Neural cell (in vitro differentiated cells): ENCODE results near the gene TRAT1. TPM values are rescaled to one million over a fixed set of nuclear protein-coding genes. Genes with fewer than 3 reads are reported as not detected.

Source experiments
- H2AFZ ChIP-seq: fragments of 200-600, 300-800 bp; sonication (generic), shearing (Covaris generic); 2 replicates; pipeline ENCODE4 v1.6.0; 2014; ENCODE audit warnings: low read depth, mild to moderate bottlenecking, antibody characterized with exemption, low read length, moderate library complexity
- H3F3A ChIP-seq: fragments of 200-600 bp; shearing (Covaris generic); 2 replicates; pipeline ENCODE4 v1.6.1; 2016; ENCODE audit warnings: mild to moderate bottlenecking, moderate library complexity, mixed read lengths, antibody characterized with exemption, low read length; ENCODE audit not compliant: insufficient read depth, poor library complexity, severe bottlenecking
- H3K27ac ChIP-seq: fragments of 200-600, 300-800 bp; sonication (generic), shearing (Covaris generic); 2 replicates; pipeline ENCODE4 v1.5.1; 2014; ENCODE audit warnings: mild to moderate bottlenecking, low read length, moderate library complexity
- H3K27me3 ChIP-seq: fragments of 300-800, 200-600 bp; sonication (generic), shearing (Covaris generic); 2 replicates; pipeline ENCODE4 v1.6.0; 2014; ENCODE audit warnings: mild to moderate bottlenecking, low read depth, low read length, moderate library complexity; ENCODE audit not compliant: insufficient read depth
- H3K36me3 ChIP-seq: fragments of 300-800, 200-600 bp; sonication (generic), shearing (Covaris generic); 2 replicates; pipeline ENCODE4 v1.5.1; 2014; ENCODE audit warnings: mild to moderate bottlenecking, antibody characterized with exemption, low read length, moderate library complexity; ENCODE audit not compliant: insufficient read depth
- H3K4me2 ChIP-seq: fragments of 300-800, 200-600 bp; sonication (generic), shearing (Covaris generic); 2 replicates; pipeline ENCODE4 v1.6.0; 2014; ENCODE audit warnings: mild to moderate bottlenecking, low read length
- H3K4me3 ChIP-seq: fragments of 300-800, 200-600 bp; sonication (generic), shearing (Covaris generic); 2 replicates; pipeline ENCODE4 v1.5.1; 2014; ENCODE audit warnings: mild to moderate bottlenecking, low read length, moderate library complexity
- H3K79me2 ChIP-seq: fragments of 200-600 bp; shearing (Covaris generic); replicated peaks from 2 replicates; pipeline ENCODE4 v1.6.0; 2014; ENCODE audit warnings: mild to moderate bottlenecking, low read length, moderate library complexity; ENCODE audit not compliant: insufficient read depth
- H3K9ac ChIP-seq: fragments of 300-800, 200-600 bp; sonication (generic), shearing (Covaris generic); 2 replicates; pipeline ENCODE4 v1.6.1; 2016; ENCODE audit warnings: mild to moderate bottlenecking, low read length, mixed read lengths
- H3K9me2 ChIP-seq: fragments of 200-600 bp; shearing (Covaris generic); 2 replicates; pipeline ENCODE4 v1.6.1; 2016; ENCODE audit warnings: mild to moderate bottlenecking, low read length, mixed read lengths; ENCODE audit not compliant: insufficient read depth
- H3K9me3 ChIP-seq: fragments of 200-600, 300-800 bp; sonication (generic), shearing (Covaris generic); 2 replicates; pipeline ENCODE4 v1.6.1; 2016; ENCODE audit warnings: mild to moderate bottlenecking, mixed run types, low read length, moderate library complexity, mixed read lengths
- H4K20me1 ChIP-seq: fragments of 200-600 bp; shearing (Covaris generic); 2 replicates; pipeline ENCODE4 v1.6.1; 2016; ENCODE audit warnings: mild to moderate bottlenecking, mixed run types; ENCODE audit not compliant: insufficient read depth
- EP300 ChIP-seq: fragments of 450-650 bp; conservative IDR thresholded peaks from 2 replicates; pipeline ENCODE4 v1.6.1; 2014; ENCODE audit warnings: antibody characterized with exemption, mild to moderate bottlenecking, moderate library complexity; ENCODE audit not compliant: poor library complexity, severe bottlenecking
- EZH2 ChIP-seq: fragments of 200-600, 300-800 bp; shearing (Covaris generic), sonication (generic); IDR thresholded peaks from 2 replicates; pipeline ENCODE4 v1.6.1; 2014; ENCODE audit warnings: antibody characterized with exemption, low read length, borderline replicate concordance, mild to moderate bottlenecking; ENCODE audit not compliant: insufficient read depth, poor library complexity, severe bottlenecking
- MXI1 ChIP-seq: fragments of 450-650 bp; conservative IDR thresholded peaks from 2 replicates; pipeline ENCODE4 v1.6.1; 2014; ENCODE audit warnings: antibody characterized with exemption, mild to moderate bottlenecking; ENCODE audit not compliant: poor library complexity, severe bottlenecking
- POLR2AphosphoS5 ChIP-seq: IDR thresholded peaks from 2 replicates; pipeline ENCODE4 v1.6.1; 2012
- RAD21 ChIP-seq: fragments of 450-650 bp; conservative IDR thresholded peaks from 2 replicates; pipeline ENCODE4 v1.6.1; 2014; ENCODE audit warnings: antibody characterized with exemption, mild to moderate bottlenecking, moderate library complexity
- SMC3 ChIP-seq: fragments of 450-650 bp; conservative IDR thresholded peaks from 2 replicates; pipeline ENCODE4 v1.6.1; 2014; ENCODE audit warnings: antibody characterized with exemption, mild to moderate bottlenecking, moderate library complexity; ENCODE audit not compliant: poor library complexity
- TAF1 ChIP-seq: IDR thresholded peaks from 2 replicates; pipeline ENCODE4 v1.6.1; 2012; ENCODE audit warnings: low read depth
- polyA plus RNA-seq: library from polyadenylated mRNA; depleted of rRNA; stranded (reverse); fragments of >200 nt; gene quantifications from 2 replicates; pipeline ENCODE4 v1.2.3, GENCODE V29; 2014
- TF ChIP-seq, protein P1 (sequence below): fragments of 450-650 bp; IDR thresholded peaks from 2 replicates; pipeline ENCODE4 v1.5.1; 2014; ENCODE audit warnings: antibody characterized with exemption, mild to moderate bottlenecking, moderate library complexity; ENCODE audit not compliant: poor library complexity, severe bottlenecking
- TF ChIP-seq, protein P2 (sequence below): IDR thresholded peaks from 2 replicates; pipeline ENCODE4 v1.6.1; 2012; ENCODE audit warnings: borderline replicate concordance

Gene TRAT1
- polyA plus RNA-seq, 1 donor from 2014 or later, result not detected

DNA sequence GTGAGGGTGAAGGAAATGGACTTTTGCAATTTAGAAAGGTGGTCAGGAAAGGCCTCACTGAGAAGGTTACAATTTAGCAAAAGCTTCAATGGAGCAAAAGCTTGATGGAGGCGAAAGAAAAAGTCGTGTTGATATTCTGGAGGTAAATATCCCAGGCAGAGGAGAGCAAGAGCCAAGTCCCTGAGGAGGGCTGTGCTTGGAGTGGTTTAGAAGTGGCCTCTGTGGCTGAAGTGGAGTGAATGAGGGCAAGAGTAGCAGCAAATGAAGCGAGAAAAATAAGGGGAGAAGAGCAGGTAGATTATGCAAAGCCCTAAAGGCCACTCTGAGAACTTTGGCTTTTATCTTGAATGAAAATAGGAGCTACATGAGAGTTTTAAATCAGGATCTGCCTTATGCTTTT lies 76.9 kb downstream of the TRAT1 start:
- H3K27ac ChIP-seq, result no peak overlapping the region
- no peak overlapping the region for H3K4me3 ChIP-seq
- no peak overlapping the region for H3K4me2 ChIP-seq
- H3F3A ChIP-seq, result no peaks in the 10 kb centered on the region
- no peaks in the 10 kb centered on the region for H3K79me2 ChIP-seq
- H4K20me1 ChIP-seq, result no peaks in the 10 kb centered on the region
- no peaks in the 10 kb centered on the region for H3K9me3 ChIP-seq
- no peaks in the 10 kb centered on the region for H3K27me3 ChIP-seq
- H3K9ac ChIP-seq, result no peak overlapping the region
- no peaks in the 10 kb centered on the region for H3K36me3 ChIP-seq
- H3K9me2 ChIP-seq, result no peaks in the 10 kb centered on the region
- TF ChIP-seq RAD21 (no peak), EP300 (no peak), TAF1 (no peak), POLR2AphosphoS5 (no peak), EZH2 (no peak), MXI1 (no peak), SMC3 (no peak)
- TF ChIP-seq, protein P1, sequence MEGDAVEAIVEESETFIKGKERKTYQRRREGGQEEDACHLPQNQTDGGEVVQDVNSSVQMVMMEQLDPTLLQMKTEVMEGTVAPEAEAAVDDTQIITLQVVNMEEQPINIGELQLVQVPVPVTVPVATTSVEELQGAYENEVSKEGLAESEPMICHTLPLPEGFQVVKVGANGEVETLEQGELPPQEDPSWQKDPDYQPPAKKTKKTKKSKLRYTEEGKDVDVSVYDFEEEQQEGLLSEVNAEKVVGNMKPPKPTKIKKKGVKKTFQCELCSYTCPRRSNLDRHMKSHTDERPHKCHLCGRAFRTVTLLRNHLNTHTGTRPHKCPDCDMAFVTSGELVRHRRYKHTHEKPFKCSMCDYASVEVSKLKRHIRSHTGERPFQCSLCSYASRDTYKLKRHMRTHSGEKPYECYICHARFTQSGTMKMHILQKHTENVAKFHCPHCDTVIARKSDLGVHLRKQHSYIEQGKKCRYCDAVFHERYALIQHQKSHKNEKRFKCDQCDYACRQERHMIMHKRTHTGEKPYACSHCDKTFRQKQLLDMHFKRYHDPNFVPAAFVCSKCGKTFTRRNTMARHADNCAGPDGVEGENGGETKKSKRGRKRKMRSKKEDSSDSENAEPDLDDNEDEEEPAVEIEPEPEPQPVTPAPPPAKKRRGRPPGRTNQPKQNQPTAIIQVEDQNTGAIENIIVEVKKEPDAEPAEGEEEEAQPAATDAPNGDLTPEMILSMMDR, result no peak
- TF ChIP-seq, protein P2, sequence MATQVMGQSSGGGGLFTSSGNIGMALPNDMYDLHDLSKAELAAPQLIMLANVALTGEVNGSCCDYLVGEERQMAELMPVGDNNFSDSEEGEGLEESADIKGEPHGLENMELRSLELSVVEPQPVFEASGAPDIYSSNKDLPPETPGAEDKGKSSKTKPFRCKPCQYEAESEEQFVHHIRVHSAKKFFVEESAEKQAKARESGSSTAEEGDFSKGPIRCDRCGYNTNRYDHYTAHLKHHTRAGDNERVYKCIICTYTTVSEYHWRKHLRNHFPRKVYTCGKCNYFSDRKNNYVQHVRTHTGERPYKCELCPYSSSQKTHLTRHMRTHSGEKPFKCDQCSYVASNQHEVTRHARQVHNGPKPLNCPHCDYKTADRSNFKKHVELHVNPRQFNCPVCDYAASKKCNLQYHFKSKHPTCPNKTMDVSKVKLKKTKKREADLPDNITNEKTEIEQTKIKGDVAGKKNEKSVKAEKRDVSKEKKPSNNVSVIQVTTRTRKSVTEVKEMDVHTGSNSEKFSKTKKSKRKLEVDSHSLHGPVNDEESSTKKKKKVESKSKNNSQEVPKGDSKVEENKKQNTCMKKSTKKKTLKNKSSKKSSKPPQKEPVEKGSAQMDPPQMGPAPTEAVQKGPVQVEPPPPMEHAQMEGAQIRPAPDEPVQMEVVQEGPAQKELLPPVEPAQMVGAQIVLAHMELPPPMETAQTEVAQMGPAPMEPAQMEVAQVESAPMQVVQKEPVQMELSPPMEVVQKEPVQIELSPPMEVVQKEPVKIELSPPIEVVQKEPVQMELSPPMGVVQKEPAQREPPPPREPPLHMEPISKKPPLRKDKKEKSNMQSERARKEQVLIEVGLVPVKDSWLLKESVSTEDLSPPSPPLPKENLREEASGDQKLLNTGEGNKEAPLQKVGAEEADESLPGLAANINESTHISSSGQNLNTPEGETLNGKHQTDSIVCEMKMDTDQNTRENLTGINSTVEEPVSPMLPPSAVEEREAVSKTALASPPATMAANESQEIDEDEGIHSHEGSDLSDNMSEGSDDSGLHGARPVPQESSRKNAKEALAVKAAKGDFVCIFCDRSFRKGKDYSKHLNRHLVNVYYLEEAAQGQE, result no peak
- H2AFZ ChIP-seq, result no peak overlapping the region

Other genes with a start within 250 kb of the TRAT1 start
- gene CIP2A, start 233.3 kb upstream of the TRAT1 start, polyA plus RNA-seq, result 29.3 and 32.0 TPM in 2 replicates
- 52.5 and 58.7 TPM in 2 replicates for gene DZIP3, start 233.1 kb upstream of the TRAT1 start, polyA plus RNA-seq
- gene RETNLB, start 65.4 kb upstream of the TRAT1 start, polyA plus RNA-seq, result not detected in 2 replicates
- not detected in 2 replicates for gene GUCA1C, start 131.1 kb downstream of the TRAT1 start, polyA plus RNA-seq